ENCODE results near the gene DSE.

DSE gene

DNA sequence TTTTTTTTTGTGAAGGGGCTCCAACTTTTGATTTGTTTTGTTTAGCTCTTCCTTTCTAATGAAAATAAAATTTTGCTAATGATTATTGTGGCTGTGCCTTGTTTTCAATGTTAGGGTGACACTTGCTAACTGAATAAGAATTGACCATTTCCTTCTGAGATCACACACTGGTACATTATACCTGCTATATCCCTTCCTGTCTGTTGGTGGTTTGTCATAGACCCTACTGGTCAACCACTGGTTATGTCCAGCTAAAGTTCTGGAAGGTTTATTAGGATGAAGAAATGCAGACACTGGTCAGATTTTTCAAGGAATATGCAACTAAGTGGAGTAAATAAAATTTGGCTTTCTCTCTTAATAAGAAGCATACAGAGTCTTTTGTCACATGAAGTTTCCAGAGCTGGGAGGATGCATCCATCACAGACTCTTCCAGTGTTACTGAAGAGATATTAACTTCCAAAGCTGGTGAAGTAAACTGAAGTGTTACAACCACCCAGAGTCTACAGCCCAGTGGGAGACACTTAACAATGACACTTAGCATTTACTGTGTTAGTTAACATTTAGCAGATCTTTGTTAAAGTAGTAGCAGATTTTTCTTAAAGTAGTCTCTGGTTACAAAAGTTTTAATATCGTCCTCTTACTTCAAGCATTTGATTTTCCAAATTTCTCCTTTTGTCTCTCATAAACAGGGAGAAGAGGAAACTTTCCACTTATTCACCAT lies 121.0 kb downstream of the DSE start:
- no peak for DNase-seq

DNA sequence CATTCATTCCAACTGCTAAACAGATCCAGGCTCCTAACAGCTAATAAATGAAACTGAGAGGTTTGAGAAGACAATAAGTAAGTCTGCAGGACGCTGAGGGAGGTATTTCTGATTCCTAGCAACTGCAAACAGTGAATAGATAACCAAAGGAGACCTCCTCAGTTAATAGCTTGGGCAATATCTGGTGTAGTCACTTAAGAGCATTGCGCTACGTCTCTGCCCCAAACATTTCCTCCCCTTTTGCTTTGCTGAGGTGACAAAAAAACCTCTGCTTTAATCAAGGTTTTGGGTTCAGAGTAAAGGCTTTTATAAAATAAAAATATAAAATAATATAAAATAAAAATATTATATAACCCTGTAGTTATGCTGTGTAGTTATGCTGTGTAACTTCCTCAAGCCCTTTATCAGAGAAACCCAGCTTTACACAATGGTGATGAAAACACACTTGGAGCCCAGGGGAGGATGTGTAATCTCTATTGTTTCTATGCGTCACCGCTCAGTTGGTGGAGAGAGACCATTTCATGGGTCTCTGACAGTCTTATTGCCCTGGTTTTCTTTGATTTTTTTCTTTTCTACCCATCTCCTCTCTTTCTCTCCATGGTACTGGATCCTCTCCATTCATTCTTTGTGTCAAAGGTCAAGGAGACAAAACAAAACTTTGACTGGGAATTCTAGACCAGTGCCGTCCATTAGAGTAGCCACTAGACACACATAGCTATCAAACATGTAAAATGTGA lies 121.8 kb downstream of the DSE start:
- DNase-seq = no peak
